Spleen (tissue), 7 donors: ENCODE results near the gene DSTYK.
"Not testable (repeated sequence)": the region's sequence is repeated elsewhere in the genome, so short reads cannot be mapped to it uniquely, and the experiment has no call there.

Experiments used
- POLR2A ChIP-seq, 3 donors: fragments of 450-650 bp; IDR thresholded peaks; one replicate each; pipeline ENCODE4 v1.5.1; 2017; ENCODE audit warnings: antibody characterized with exemption in 3 of 3, mild to moderate bottlenecking in 1 of 3
- POLR2AphosphoS5 ChIP-seq, 3 donors: sonication (generic); formaldehyde crosslinking; IDR thresholded peaks; one replicate each; pipeline ENCODE4 v1.5.1; 2017; ENCODE audit warnings: antibody characterized with exemption in 3 of 3
- TF ChIP-seq, protein P1 (sequence below), 11 experiments: fragments of 200-600 bp in 7 of 11; fragments of 450-650 bp in 4 of 11; sonication (generic) in 4 of 11; IDR thresholded peaks in 8 of 11; conservative IDR thresholded peaks in 3 of 11; 1 replicate in 7 of 11; 2 replicates in 4 of 11; pipeline versions ENCODE4 v1.4.0 to v1.8.0; 2016 to 2021; ENCODE audit warnings: antibody characterized with exemption in 11 of 11, inconsistent platforms in 4 of 11, mild to moderate bottlenecking in 1 of 11
- donor health status: DM: no; HTN: no; CAD: no; lungs with moderate emphysema.
- donor health status: DM: no; HTN: no; CAD: no.
- donor health status: DM: no; HTN: no; CAD: no.

DNA sequence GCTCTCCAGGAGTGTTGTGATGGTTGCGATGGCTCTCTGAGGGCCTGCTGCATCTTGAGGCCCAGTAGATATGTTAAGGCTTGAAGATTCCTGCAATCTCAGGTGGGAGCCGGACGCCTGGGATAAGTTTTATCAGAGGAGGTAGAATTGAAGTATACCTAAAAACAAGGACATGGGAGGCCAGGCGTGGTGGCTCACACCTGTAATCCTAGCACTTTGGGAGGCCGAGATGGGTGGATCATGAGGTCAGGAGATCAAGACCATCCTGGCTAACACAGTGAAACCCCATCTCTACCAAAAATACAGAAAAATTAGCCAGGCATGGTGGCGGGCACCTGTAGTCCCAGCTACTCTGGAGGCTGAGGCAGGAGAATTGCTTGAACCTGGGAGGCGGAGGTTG is 22.5 kb upstream of the DSTYK start:
- TF ChIP-seq, protein P1, sequence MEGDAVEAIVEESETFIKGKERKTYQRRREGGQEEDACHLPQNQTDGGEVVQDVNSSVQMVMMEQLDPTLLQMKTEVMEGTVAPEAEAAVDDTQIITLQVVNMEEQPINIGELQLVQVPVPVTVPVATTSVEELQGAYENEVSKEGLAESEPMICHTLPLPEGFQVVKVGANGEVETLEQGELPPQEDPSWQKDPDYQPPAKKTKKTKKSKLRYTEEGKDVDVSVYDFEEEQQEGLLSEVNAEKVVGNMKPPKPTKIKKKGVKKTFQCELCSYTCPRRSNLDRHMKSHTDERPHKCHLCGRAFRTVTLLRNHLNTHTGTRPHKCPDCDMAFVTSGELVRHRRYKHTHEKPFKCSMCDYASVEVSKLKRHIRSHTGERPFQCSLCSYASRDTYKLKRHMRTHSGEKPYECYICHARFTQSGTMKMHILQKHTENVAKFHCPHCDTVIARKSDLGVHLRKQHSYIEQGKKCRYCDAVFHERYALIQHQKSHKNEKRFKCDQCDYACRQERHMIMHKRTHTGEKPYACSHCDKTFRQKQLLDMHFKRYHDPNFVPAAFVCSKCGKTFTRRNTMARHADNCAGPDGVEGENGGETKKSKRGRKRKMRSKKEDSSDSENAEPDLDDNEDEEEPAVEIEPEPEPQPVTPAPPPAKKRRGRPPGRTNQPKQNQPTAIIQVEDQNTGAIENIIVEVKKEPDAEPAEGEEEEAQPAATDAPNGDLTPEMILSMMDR (IDR thresholded peaks at IDR 0.05 in 8 of 11, conservative IDR thresholded peaks at IDR 0.05 in 3 of 11) = not testable (repeated sequence)
- not testable (repeated sequence) for TF ChIP-seq POLR2AphosphoS5, POLR2A (IDR thresholded peaks at IDR 0.05)
